Esophagus muscularis mucosa (tissue), 4 donors: Measurements from ENCODE around the gene CETN3.

Experiments
- EP300 ChIP-seq: sonication (generic); formaldehyde crosslinking; IDR thresholded peaks from one replicate; pipeline ENCODE4 v1.6.1; 2017; ENCODE audit warnings: antibody characterized with exemption
- POLR2A ChIP-seq: fragments of 450-650 bp; IDR thresholded peaks from one replicate; pipeline ENCODE4 v1.6.1; 2017; ENCODE audit warnings: antibody characterized with exemption, moderate library complexity, mild to moderate bottlenecking, low read depth
- POLR2AphosphoS5 ChIP-seq, 2 donors: sonication (generic); formaldehyde crosslinking; IDR thresholded peaks; one replicate each; pipeline ENCODE4 v1.6.1; 2017; ENCODE audit warnings: antibody characterized with exemption in 2 of 2
- TF ChIP-seq, protein P1 (sequence below), 3 experiments: fragments of 200-600 bp in 2 of 3; fragments of 450-650 bp in 1 of 3; sonication (generic) in 2 of 3; IDR thresholded peaks; one replicate each; pipeline ENCODE4 v1.5.1; 2017 to 2019; ENCODE audit warnings: antibody characterized with exemption in 3 of 3, mild to moderate bottlenecking in 2 of 3, moderate library complexity in 1 of 3

DNA sequence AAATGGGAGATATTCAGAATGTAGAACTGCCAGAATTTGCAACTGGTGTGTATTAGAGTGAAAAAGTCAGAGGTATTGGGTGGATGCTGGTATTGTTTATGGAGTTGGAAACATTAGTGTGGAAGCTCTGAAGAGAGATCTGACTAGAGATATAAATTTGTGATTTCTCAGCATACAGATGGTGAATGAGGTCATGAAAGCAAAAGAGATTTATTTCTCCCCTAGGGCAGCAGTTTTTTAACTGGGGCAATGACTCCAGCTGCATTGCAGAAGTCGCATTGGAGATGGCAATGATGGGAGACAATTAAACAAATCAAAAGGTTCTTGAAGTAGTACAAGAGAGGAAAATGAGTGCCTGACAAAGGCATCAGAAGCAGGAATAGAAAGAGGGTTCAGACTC is 64.9 kb downstream of the CETN3 start:
- TF ChIP-seq, protein P1, sequence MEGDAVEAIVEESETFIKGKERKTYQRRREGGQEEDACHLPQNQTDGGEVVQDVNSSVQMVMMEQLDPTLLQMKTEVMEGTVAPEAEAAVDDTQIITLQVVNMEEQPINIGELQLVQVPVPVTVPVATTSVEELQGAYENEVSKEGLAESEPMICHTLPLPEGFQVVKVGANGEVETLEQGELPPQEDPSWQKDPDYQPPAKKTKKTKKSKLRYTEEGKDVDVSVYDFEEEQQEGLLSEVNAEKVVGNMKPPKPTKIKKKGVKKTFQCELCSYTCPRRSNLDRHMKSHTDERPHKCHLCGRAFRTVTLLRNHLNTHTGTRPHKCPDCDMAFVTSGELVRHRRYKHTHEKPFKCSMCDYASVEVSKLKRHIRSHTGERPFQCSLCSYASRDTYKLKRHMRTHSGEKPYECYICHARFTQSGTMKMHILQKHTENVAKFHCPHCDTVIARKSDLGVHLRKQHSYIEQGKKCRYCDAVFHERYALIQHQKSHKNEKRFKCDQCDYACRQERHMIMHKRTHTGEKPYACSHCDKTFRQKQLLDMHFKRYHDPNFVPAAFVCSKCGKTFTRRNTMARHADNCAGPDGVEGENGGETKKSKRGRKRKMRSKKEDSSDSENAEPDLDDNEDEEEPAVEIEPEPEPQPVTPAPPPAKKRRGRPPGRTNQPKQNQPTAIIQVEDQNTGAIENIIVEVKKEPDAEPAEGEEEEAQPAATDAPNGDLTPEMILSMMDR (IDR thresholded peaks at IDR 0.05): no peak
- no peak for TF ChIP-seq EP300
- TF ChIP-seq POLR2A: no peak
- no peak for TF ChIP-seq POLR2AphosphoS5 (IDR thresholded peaks at IDR 0.05)
